Panc1 (cell line): ENCODE data around the gene SMCO1.

Experiments used
- CTCF ChIP-seq: fragments of 450-650 bp; IDR thresholded peaks from 2 replicates; pipeline ENCODE4 v1.5.1; 2017; ENCODE audit warnings: mild to moderate bottlenecking
- POLR2AphosphoS5 ChIP-seq: IDR thresholded peaks from 2 replicates; pipeline ENCODE4 v1.6.1; 2012; ENCODE audit warnings: mild to moderate bottlenecking, low read depth, low read length, moderate library complexity
- SIN3A ChIP-seq: IDR thresholded peaks from 2 replicates; pipeline ENCODE4 v1.6.1; 2012; ENCODE audit warnings: low read depth, mild to moderate bottlenecking, low read length, moderate library complexity, borderline replicate concordance; ENCODE audit not compliant: insufficient read depth
- TCF7L2 ChIP-seq: IDR thresholded peaks from 2 replicates; pipeline ENCODE4 v1.6.1; 2011; ENCODE audit warnings: mild to moderate bottlenecking, low read depth, low read length, inconsistent platforms
- TF ChIP-seq, protein P1 (sequence below), 2 experiments: IDR thresholded peaks; 2 replicates each; pipeline ENCODE4 v1.6.1; 2011 to 2012; ENCODE audit warnings: low read depth in 2 of 2, control low read depth in 1 of 2, low read length in 1 of 2, mild to moderate bottlenecking in 1 of 2, moderate library complexity in 1 of 2; ENCODE audit not compliant: insufficient read depth in 1 of 2

GRCh38 chr3:196506687-196507086 lies 8.5 kb downstream of the SMCO1 start:
- TF ChIP-seq CTCF = no peak
- TF ChIP-seq, protein P1, sequence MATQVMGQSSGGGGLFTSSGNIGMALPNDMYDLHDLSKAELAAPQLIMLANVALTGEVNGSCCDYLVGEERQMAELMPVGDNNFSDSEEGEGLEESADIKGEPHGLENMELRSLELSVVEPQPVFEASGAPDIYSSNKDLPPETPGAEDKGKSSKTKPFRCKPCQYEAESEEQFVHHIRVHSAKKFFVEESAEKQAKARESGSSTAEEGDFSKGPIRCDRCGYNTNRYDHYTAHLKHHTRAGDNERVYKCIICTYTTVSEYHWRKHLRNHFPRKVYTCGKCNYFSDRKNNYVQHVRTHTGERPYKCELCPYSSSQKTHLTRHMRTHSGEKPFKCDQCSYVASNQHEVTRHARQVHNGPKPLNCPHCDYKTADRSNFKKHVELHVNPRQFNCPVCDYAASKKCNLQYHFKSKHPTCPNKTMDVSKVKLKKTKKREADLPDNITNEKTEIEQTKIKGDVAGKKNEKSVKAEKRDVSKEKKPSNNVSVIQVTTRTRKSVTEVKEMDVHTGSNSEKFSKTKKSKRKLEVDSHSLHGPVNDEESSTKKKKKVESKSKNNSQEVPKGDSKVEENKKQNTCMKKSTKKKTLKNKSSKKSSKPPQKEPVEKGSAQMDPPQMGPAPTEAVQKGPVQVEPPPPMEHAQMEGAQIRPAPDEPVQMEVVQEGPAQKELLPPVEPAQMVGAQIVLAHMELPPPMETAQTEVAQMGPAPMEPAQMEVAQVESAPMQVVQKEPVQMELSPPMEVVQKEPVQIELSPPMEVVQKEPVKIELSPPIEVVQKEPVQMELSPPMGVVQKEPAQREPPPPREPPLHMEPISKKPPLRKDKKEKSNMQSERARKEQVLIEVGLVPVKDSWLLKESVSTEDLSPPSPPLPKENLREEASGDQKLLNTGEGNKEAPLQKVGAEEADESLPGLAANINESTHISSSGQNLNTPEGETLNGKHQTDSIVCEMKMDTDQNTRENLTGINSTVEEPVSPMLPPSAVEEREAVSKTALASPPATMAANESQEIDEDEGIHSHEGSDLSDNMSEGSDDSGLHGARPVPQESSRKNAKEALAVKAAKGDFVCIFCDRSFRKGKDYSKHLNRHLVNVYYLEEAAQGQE (IDR thresholded peaks at IDR 0.05; ENCODE audit: insufficient read depth in 1 of 2, low read depth in 2 of 2, low read length in 1 of 2) = no peak
- no peak for TF ChIP-seq POLR2AphosphoS5
- TF ChIP-seq TCF7L2 = no peak
- no peak for TF ChIP-seq SIN3A
